K562 (cell line): ENCODE data around the gene TLR6. TPM values are rescaled to one million over a fixed set of nuclear protein-coding genes. Genes with fewer than 3 reads are reported as not detected.

Experiments
- ATAC-seq: fragments of 200-7000 bp; cut with Tn5 transposase; 3 replicates; pipeline ENCODE4 v1.9.1; 2020; ENCODE audit warnings: moderate library complexity
- BruUV-seq: library from RNA; stranded (reverse); fragments of 400-500 nt; replicated peaks from 2 replicates; lab custom pipeline; 2021; lab: Mats Ljungman, UMichigan
- CTCF ChIA-PET: fragments of 300-600 bp; formaldehyde crosslinking; extraction: SDS; loops from one replicate; lab custom pipeline; 2021; ENCODE audit warnings: low intra/inter-chr PET ratio; lab: Yijun Ruan, JAX
- POLR2A ChIA-PET: fragments of 300-600, 350-650 bp; sonication (Branson Sonifier 250); formaldehyde crosslinking; extraction: SDS; loops from one replicate; lab custom pipeline; 2021; ENCODE audit warnings: antibody characterized with exemption, inconsistent platforms; lab: Yijun Ruan, JAX
- DNase-seq, 4 experiments: peaks; one replicate each; pipeline versions ENCODE4 v3.0.0 to v3.0.0-alpha.2; 2011 to 2018; ENCODE audit warnings: low spot score in 3 of 4, mixed read lengths in 3 of 4; ENCODE audit errors: extremely low read depth in 1 of 4
- FAIRE-seq: peaks from 2 replicates; lab custom pipeline; 2011; peaks lifted over from hg19 to GRCh38; lab: Jason Lieb, UNC
- H2AFZ ChIP-seq: 2 replicates; pipeline ENCODE4 v1.6.0; 2011; ENCODE audit warnings: low read depth, low read length, control low read depth, inconsistent platforms
- H3K27ac ChIP-seq: fragments of 200-600 bp; 3 replicates; pipeline ENCODE4 v1.8.0; 2011; ENCODE audit warnings: low read depth, mild to moderate bottlenecking, control low read depth, inconsistent platforms, low read length, moderate library complexity, mixed read lengths; ENCODE audit errors: extremely low read depth
- H3K27me3 ChIP-seq, 2 experiments: fragments of 300-600 bp in 1 of 2; 2 replicates in 1 of 2; 3 replicates in 1 of 2; pipeline versions ENCODE4 v1.6.0 to v1.8.0; 2011; ENCODE audit warnings: inconsistent platforms in 2 of 2, low read length in 2 of 2, mild to moderate bottlenecking in 1 of 2, mixed read lengths in 1 of 2, moderate library complexity in 1 of 2; ENCODE audit not compliant: control insufficient read depth in 2 of 2, insufficient read depth in 2 of 2
- H3K36me3 ChIP-seq: fragments of 300-600 bp; 3 replicates; pipeline ENCODE4 v1.8.0; 2011; ENCODE audit warnings: mild to moderate bottlenecking, low read length, inconsistent platforms; ENCODE audit not compliant: control insufficient read depth, insufficient read depth
- H3K4me1 ChIP-seq, 2 experiments: fragments of 200-600 bp in 1 of 2; replicated peaks in 1 of 2; 2 replicates in 1 of 2; 3 replicates in 1 of 2; pipeline versions ENCODE4 v1.5.1 to v1.8.0; 2011; ENCODE audit warnings: inconsistent platforms in 2 of 2, low read length in 2 of 2, mild to moderate bottlenecking in 1 of 2, mixed read lengths in 1 of 2, moderate library complexity in 1 of 2; ENCODE audit not compliant: control insufficient read depth in 2 of 2, insufficient read depth in 2 of 2
- H3K4me2 ChIP-seq: 2 replicates; pipeline ENCODE4 v1.6.1; 2011; ENCODE audit warnings: low read length, control low read depth, inconsistent platforms, mixed read lengths; ENCODE audit not compliant: insufficient read depth
- H3K4me3 ChIP-seq: fragments of 200-600 bp; sonication (generic), shearing (Covaris generic); 2 replicates; pipeline ENCODE4 v1.5.1; 2016; ENCODE audit warnings: control low read depth, inconsistent platforms
- H3K79me2 ChIP-seq: fragments of 200-600 bp; 3 replicates; pipeline ENCODE4 v1.8.0; 2011; ENCODE audit warnings: low read length, inconsistent platforms; ENCODE audit not compliant: control insufficient read depth, insufficient read depth
- H3K9ac ChIP-seq, 2 experiments: 2 replicates each; pipeline versions ENCODE4 v1.6.0 to v1.6.1; 2011; ENCODE audit warnings: low read depth in 2 of 2, low read length in 2 of 2, control low read depth in 1 of 2, inconsistent platforms in 1 of 2, mild to moderate bottlenecking in 1 of 2, mixed read lengths in 1 of 2; ENCODE audit not compliant: insufficient read depth in 1 of 2
- H3K9me1 ChIP-seq: one replicate; pipeline ENCODE4 v1.6.0; 2011; ENCODE audit warnings: inconsistent platforms, mild to moderate bottlenecking, low read length, moderate library complexity; ENCODE audit not compliant: control insufficient read depth, insufficient read depth
- H3K9me3 ChIP-seq: replicated peaks from 2 replicates; pipeline ENCODE4 v1.5.1; 2011; ENCODE audit warnings: low read depth, low read length, inconsistent platforms; ENCODE audit not compliant: control insufficient read depth, insufficient read depth
- H4K20me1 ChIP-seq: replicated peaks from 2 replicates; pipeline ENCODE4 v1.6.1; 2011; ENCODE audit warnings: low read length, inconsistent platforms, mixed read lengths; ENCODE audit not compliant: control insufficient read depth, insufficient read depth
- ATF3 ChIP-seq, 2 experiments: fragments of 450-650 bp in 1 of 2; sonication (generic) in 1 of 2; formaldehyde crosslinking in 1 of 2; IDR thresholded peaks in 1 of 2; conservative IDR thresholded peaks in 1 of 2; 2 replicates each; pipeline versions ENCODE4 v1.6.1 to v1.8.1; 2016 to 2023; ENCODE audit warnings: mild to moderate bottlenecking in 2 of 2, moderate library complexity in 2 of 2, inconsistent platforms in 1 of 2, missing genetic modification reagents in 1 of 2
- C11orf30 ChIP-seq: fragments of 450-650 bp; IDR thresholded peaks from 2 replicates; pipeline ENCODE4 v1.6.1; 2016; ENCODE audit warnings: low read depth, mild to moderate bottlenecking
- FOSL1 ChIP-seq: fragments of 200-800 bp; sonication (Bioruptor generic); conservative IDR thresholded peaks from 2 replicates; pipeline ENCODE4 v1.6.1; 2016; ENCODE audit warnings: missing genetic modification characterization, missing compliant biosample characterization
- JUN ChIP-seq, 2 experiments: sonication (generic) in 1 of 2; formaldehyde crosslinking in 1 of 2; IDR thresholded peaks; 2 replicates each; pipeline versions ENCODE4 v1.6.1 to v1.8.0; 2012 to 2022; ENCODE audit warnings: borderline replicate concordance in 2 of 2, mild to moderate bottlenecking in 2 of 2, improper control_type of control experiment in 1 of 2, low read depth in 1 of 2, low read length in 1 of 2, missing genetic modification reagents in 1 of 2
- JUND ChIP-seq, 2 experiments: IDR thresholded peaks; 2 replicates in 1 of 2; 3 replicates in 1 of 2; pipeline ENCODE4 v1.6.1; 2011; ENCODE audit warnings: borderline replicate concordance in 2 of 2, low read depth in 2 of 2, low read length in 2 of 2, improper control_type of control experiment in 1 of 2, missing biosample characterization in 1 of 2, missing genetic modification characterization in 1 of 2, missing genetic modification reagents in 1 of 2
- MAFK ChIP-seq: IDR thresholded peaks from 2 replicates; pipeline ENCODE4 v1.6.1; 2011; ENCODE audit warnings: low read length, improper control_type of control experiment
- MEIS2 ChIP-seq: fragments of 450-650 bp; IDR thresholded peaks from 2 replicates; pipeline ENCODE4 v1.6.1; 2014; ENCODE audit warnings: mild to moderate bottlenecking; ENCODE audit not compliant: partially characterized antibody
- NONO ChIP-seq, 2 experiments: fragments of 200-400 bp in 1 of 2; fragments of 450-650 bp in 1 of 2; formaldehyde crosslinking in 1 of 2; IDR thresholded peaks; 2 replicates each; pipeline ENCODE4 v1.6.1; 2017; ENCODE audit warnings: low read depth in 2 of 2, mild to moderate bottlenecking in 2 of 2, moderate library complexity in 2 of 2, low read length in 1 of 2
- PBX2 ChIP-seq, 2 experiments: IDR thresholded peaks in 1 of 2; conservative IDR thresholded peaks in 1 of 2; 2 replicates each; pipeline ENCODE4 v1.6.1; 2016; ENCODE audit warnings: low read depth in 2 of 2, mild to moderate bottlenecking in 1 of 2, missing compliant biosample characterization in 1 of 2, missing genetic modification characterization in 1 of 2, moderate library complexity in 1 of 2
- TAL1 ChIP-seq: fragments of 450-650 bp; IDR thresholded peaks from 2 replicates; pipeline ENCODE4 v1.6.1; 2016; ENCODE audit warnings: mild to moderate bottlenecking
- ZNF316 ChIP-seq: fragments of 450-650 bp; IDR thresholded peaks from 2 replicates; pipeline ENCODE4 v1.6.1; 2016
- WGBS: fragments of 100-300 bp; shearing (Covaris generic); methylation state at CpG from one replicate; pipeline ENCODE4 v1.1.6; 2016; ENCODE audit warnings: low coverage, mixed read lengths; ENCODE audit not compliant: insufficient coverage; ENCODE audit errors: missing lambda C conversion rate; 5-methylcytosine and 5-hydroxymethylcytosine counted together
- in situ Hi-C: fragments of 300-500 bp; cut with MboI; formaldehyde crosslinking; loops from 4 replicates; pipeline ENCODE4 v1.15.0; 2018; ENCODE audit warnings: inconsistent platforms, mixed read lengths
- intact Hi-C: fragments of 100-400 bp; cut with micrococcal nuclease; formaldehyde crosslinking; loops from 2 replicates; pipeline ENCODE4 v1.14.2; 2022
- polyA plus RNA-seq, 8 experiments: library from polyadenylated mRNA; depleted of rRNA in 4 of 8; stranded (reverse) in 5 of 8; unstranded in 3 of 8; fragments of >200 nt; fragmentation: Nextera tagmentation in 2 of 8; fragmentation: Illumina TruSeq in 1 of 8; extraction: Ambion mirVana in 2 of 8; extraction: Trizol in 1 of 8; gene quantifications; 2 replicates each; pipeline versions ENCODE4 v1.2.1 to v1.2.3, GENCODE V29; 2011 to 2014; ENCODE audit warnings: inconsistent platforms in 1 of 8, missing spikeins in 1 of 8
- total RNA-seq, 7 experiments: library from RNA; depleted of rRNA in 6 of 7; stranded (reverse); fragments of >200 nt in 6 of 7; fragmentation: Illumina TruSeq in 2 of 7; extraction: Trizol in 2 of 7; gene quantifications; 2 replicates each; pipeline versions ENCODE4 v1.2.1 to v1.2.3, GENCODE V29; 2011 to 2021; ENCODE audit warnings: low replicate concordance in 1 of 7
- TF ChIP-seq, protein P1 (sequence below): IDR thresholded peaks from 2 replicates; pipeline ENCODE4 v1.6.1; 2014; ENCODE audit warnings: antibody characterized with exemption

Gene TLR6
- total and polyA plus RNA-seq, 9 of the 15 experiments (the other 6 are each of a cell fraction or from before 2014, with no cell fraction given), result 0.08 to 1.9 (median 0.91) TPM

- intact Hi-C loops, result no loop called here
- WGBS, result 79% methylated on average over 1 of the region's 1 CpG
- no peak overlapping the region for H3K4me3 ChIP-seq
- no peaks in the 10 kb centered on the region for H4K20me1 ChIP-seq
- no TSS peak for BruUV-seq
- H3K9me1 ChIP-seq, result no peaks in the 10 kb centered on the region
- H3K79me2 ChIP-seq, result no peaks in the 10 kb centered on the region
- peak; percentile 77 for TF ChIP-seq ATF3 (IDR thresholded peaks at IDR 0.05)
- no peak for TF ChIP-seq ATF3 (CRISPR knock-in tag; conservative IDR thresholded peaks at IDR 0.05)
- no peak for TF ChIP-seq TAL1
- TF ChIP-seq FOSL1 (tag), result peak; percentile 75
- TF ChIP-seq C11orf30, result peak; percentile 54; the same call in 1 of the 2 replicates
- no peak for TF ChIP-seq PBX2 (CRISPR knock-in tag; IDR thresholded peaks at IDR 0.05; ENCODE audit: low read depth)
- peak; percentile 69 for TF ChIP-seq PBX2 (tag; conservative IDR thresholded peaks at IDR 0.05; ENCODE audit: low read depth)
- TF ChIP-seq MEIS2, result peak; percentile 67
- no peak for TF ChIP-seq NONO (IDR thresholded peaks at IDR 0.05; ENCODE audit: low read depth in 2 of 2, low read length in 1 of 2)
- TF ChIP-seq JUND (IDR thresholded peaks at IDR 0.05; ENCODE audit: borderline replicate concordance, low read depth, low read length), result no peak
- peak; percentile 72; the same call in 2 of the 3 replicates for TF ChIP-seq JUND (tag; IDR thresholded peaks at IDR 0.05; ENCODE audit: borderline replicate concordance, low read depth, low read length)
- TF ChIP-seq, protein P1, sequence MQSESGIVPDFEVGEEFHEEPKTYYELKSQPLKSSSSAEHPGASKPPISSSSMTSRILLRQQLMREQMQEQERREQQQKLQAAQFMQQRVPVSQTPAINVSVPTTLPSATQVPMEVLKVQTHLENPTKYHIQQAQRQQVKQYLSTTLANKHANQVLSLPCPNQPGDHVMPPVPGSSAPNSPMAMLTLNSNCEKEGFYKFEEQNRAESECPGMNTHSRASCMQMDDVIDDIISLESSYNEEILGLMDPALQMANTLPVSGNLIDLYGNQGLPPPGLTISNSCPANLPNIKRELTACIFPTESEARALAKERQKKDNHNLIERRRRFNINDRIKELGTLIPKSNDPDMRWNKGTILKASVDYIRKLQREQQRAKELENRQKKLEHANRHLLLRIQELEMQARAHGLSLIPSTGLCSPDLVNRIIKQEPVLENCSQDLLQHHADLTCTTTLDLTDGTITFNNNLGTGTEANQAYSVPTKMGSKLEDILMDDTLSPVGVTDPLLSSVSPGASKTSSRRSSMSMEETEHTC, result no peak
- TF ChIP-seq ZNF316, result peak; percentile 46; the same call in 1 of the 2 replicates
- peak; percentile 30; the same call in 1 of the 2 replicates for TF ChIP-seq MAFK
- TF ChIP-seq JUN (IDR thresholded peaks at IDR 0.05; ENCODE audit: borderline replicate concordance, low read depth, low read length), result 0 out of 2 replicates have a peak, but pooled peaks have one; percentile 7
- TF ChIP-seq JUN (CRISPR knock-in tag; IDR thresholded peaks at IDR 0.05; ENCODE audit: borderline replicate concordance), result no peak
- TF ChIP-seq, all 486 proteins: peak for 9
- ChIA-PET POLR2A (no interaction called here), CTCF (no interaction called here)
- FAIRE-seq (no peak), DNase-seq (no peak), ATAC-seq (no peak)
- no peak overlapping the region for H2AFZ ChIP-seq
- no peak overlapping the region for H3K9ac ChIP-seq
- H3K4me1 ChIP-seq, result no peaks in the 10 kb centered on the region; a peak in 1 of 5 replicates
- H3K36me3 ChIP-seq, result no peaks in the 10 kb centered on the region
- no peak overlapping the region for H3K4me2 ChIP-seq
- no peaks in the 10 kb centered on the region for H3K27me3 ChIP-seq
- in situ Hi-C loops, result loop anchor here (25.0 kb wide), 1 partner anchor 723 kb away; no protein-coding TSS in a partner anchor
- no peaks in the 10 kb centered on the region for H3K9me3 ChIP-seq
- no peak overlapping the region for H3K27ac ChIP-seq
Observed at GRCh38 chr4:38889143-38889542, 32.5 kb upstream of the TLR6 start.
